Body of pancreas (tissue), 4 donors: ENCODE data around the gene COLGALT1. TPM values are rescaled to one million over a fixed set of nuclear protein-coding genes. Genes with fewer than 3 reads are reported as not detected.

Experiments used
- ATAC-seq: fragments of 150-250 bp; one replicate; pipeline ENCODE4 v1.9.1; 2016
- DNase-seq, 4 donors: peaks; one replicate each; pipeline ENCODE4 v3.0.0-alpha.2; 2019
- H3K27ac ChIP-seq, 4 donors: fragments of 200-600 bp; sonication (generic); 1 replicate in 3 of 4; 2 replicates in 1 of 4; pipeline versions ENCODE4 v1.5.1 to v1.6.1; 2016 to 2019; ENCODE audit warnings: mild to moderate bottlenecking in 1 of 4, mixed read lengths in 1 of 4, moderate library complexity in 1 of 4
- H3K27me3 ChIP-seq, 2 donors: fragments of 200-600 bp; sonication (generic); one replicate each; pipeline ENCODE4 v1.6.0; 2016; ENCODE audit warnings: mild to moderate bottlenecking in 1 of 2
- H3K36me3 ChIP-seq, 2 donors: fragments of 200-600 bp; sonication (generic); replicated peaks in 1 of 2; 2 replicates each; pipeline ENCODE4 v1.5.1; 2016; ENCODE audit warnings: low read depth in 2 of 2; ENCODE audit not compliant: insufficient read depth in 1 of 2
- H3K4me1 ChIP-seq: fragments of 200-600 bp; sonication (generic); one replicate; pipeline ENCODE4 v1.6.0; 2016
- H3K4me3 ChIP-seq, 2 donors: fragments of 200-600 bp; sonication (generic); 1 replicate in 1 of 2; 2 replicates in 1 of 2; pipeline ENCODE4 v1.5.1; 2016 to 2019
- H3K9me3 ChIP-seq, 3 donors: fragments of 200-600 bp; sonication (generic); 1 replicate in 2 of 3; 2 replicates in 1 of 3; pipeline ENCODE4 v1.5.1; 2016
- CTCF ChIP-seq, 7 experiments: fragments of 450-650 bp in 4 of 7; fragments of 200-600 bp in 3 of 7; sonication (generic) in 3 of 7; IDR thresholded peaks; one replicate each; pipeline ENCODE4 v1.5.1; 2016 to 2019; ENCODE audit warnings: antibody characterized with exemption in 7 of 7
- POLR2A ChIP-seq, 3 donors: fragments of 450-650 bp; IDR thresholded peaks; one replicate each; pipeline ENCODE4 v1.6.1; 2016; ENCODE audit warnings: antibody characterized with exemption in 3 of 3, mild to moderate bottlenecking in 2 of 3
- WGBS, 2 donors: methylation state at CpG; one replicate each; pipeline ENCODE4 v1.1.5; 2017; 5-methylcytosine and 5-hydroxymethylcytosine counted together
- intact Hi-C: fragments of 100-400 bp; cut with DNase I; formaldehyde crosslinking; loops from one replicate; pipeline ENCODE4 v1.15.1; 2023
- total RNA-seq, 2 donors: library from RNA; depleted of rRNA; stranded (reverse); fragments of >200 nt; gene quantifications; one replicate each; pipeline ENCODE4 v1.1.0, GENCODE V29; 2016

COLGALT1 gene
- total RNA-seq, 2 donors from 2014 or later = 38.9 to 41.5 TPM

GRCh38 chr19:17605117-17605516 is 49.7 kb downstream of the COLGALT1 start:
- H3K27ac ChIP-seq = no peak overlapping the region
- no peak for TF ChIP-seq CTCF (IDR thresholded peaks at IDR 0.05)
- no peak for TF ChIP-seq POLR2A (IDR thresholded peaks at IDR 0.05)
- DNase-seq (no peak), ATAC-seq (no peak)
- no peaks in the 10 kb centered on the region for H3K27me3 ChIP-seq
- H3K4me1 ChIP-seq = peaks cover 12% of the 10 kb centered on the region
- H3K4me3 ChIP-seq = no peak overlapping the region
- 79 to 89% methylated on average over 8 of the region's 8 CpGs for whole genome bisulfite sequencing, 2 donors
- H3K36me3 ChIP-seq = no peaks in the 10 kb centered on the region
- intact Hi-C loops = no loop called here
- no peaks in the 10 kb centered on the region for H3K9me3 ChIP-seq

GRCh38 chr19:17605761-17606589 is 50.5 kb downstream of the COLGALT1 start:
- H3K27ac ChIP-seq = peak overlapping the region in 1 of 4 donors; percentile 68
- TF ChIP-seq CTCF (IDR thresholded peaks at IDR 0.05) = peak; percentile 21 to 66 (median 42)
- TF ChIP-seq POLR2A (IDR thresholded peaks at IDR 0.05) = no peak
- H3K9me3 ChIP-seq = no peaks in the 10 kb centered on the region
- peaks cover 12% of the 10 kb centered on the region for H3K4me1 ChIP-seq
- ATAC-seq (peak; percentile 71), DNase-seq (peak; percentile 70 to 86 (median 76))
- intact Hi-C loops = no loop called here
- no peak overlapping the region for H3K4me3 ChIP-seq
- H3K27me3 ChIP-seq = no peaks in the 10 kb centered on the region
- H3K36me3 ChIP-seq = no peaks in the 10 kb centered on the region
- WGBS, 2 donors = 2 to 6% methylated on average over 13 to 80 of the region's 85 CpGs

GRCh38 chr19:17606590-17607185 is 51.2 kb downstream of the COLGALT1 start:
- DNase-seq (no peak), ATAC-seq (peak; percentile 12)
- no peak overlapping the region for H3K27ac ChIP-seq
- H3K4me1 ChIP-seq = peaks cover 12% of the 10 kb centered on the region
- H3K36me3 ChIP-seq = no peaks in the 10 kb centered on the region
- H3K4me3 ChIP-seq = no peak overlapping the region
- no peaks in the 10 kb centered on the region for H3K9me3 ChIP-seq
- intact Hi-C loops = no loop called here
- WGBS, 2 donors = 16 to 22% methylated on average over 18 of the region's 18 CpGs
- TF ChIP-seq CTCF (IDR thresholded peaks at IDR 0.05) (no peak), POLR2A (IDR thresholded peaks at IDR 0.05) (no peak)
- no peaks in the 10 kb centered on the region for H3K27me3 ChIP-seq

GRCh38 chr19:17607936-17608335 is 52.5 kb downstream of the COLGALT1 start:
- Histone ChIP-seq H3K27me3 (no peaks in the 10 kb centered on the region), H3K4me3 (no peak overlapping the region), H3K9me3 (no peaks in the 10 kb centered on the region), H3K4me1 (peaks cover 12% of the 10 kb centered on the region), H3K27ac (no peak overlapping the region), H3K36me3 (no peaks in the 10 kb centered on the region)
- intact Hi-C loops = no loop called here
- ATAC-seq = no peak
- 91 to 93% methylated on average over 9 of the region's 9 CpGs for WGBS, 2 donors
- TF ChIP-seq POLR2A (IDR thresholded peaks at IDR 0.05) (no peak), CTCF (IDR thresholded peaks at IDR 0.05) (no peak)
- no peak for DNase-seq
